Epithelial cell of esophagus (primary cell): Measurements from ENCODE around the gene MUL1.
A peak's percentile ranks its signal among the peaks of the same experiment; 100 is the strongest.

Experiments
- DNase-seq: peaks from one replicate; pipeline ENCODE4 v3.0.0; 2010; ENCODE audit warnings: low read depth
- H3K4me3 ChIP-seq: 2 replicates; pipeline ENCODE4 v1.5.1; 2011; ENCODE audit warnings: mild to moderate bottlenecking, low read length, control low read depth
- CTCF ChIP-seq: IDR thresholded peaks from 2 replicates; pipeline ENCODE4 v1.5.1; 2011; ENCODE audit warnings: low read depth, mild to moderate bottlenecking, low read length, control low read depth, inconsistent platforms; ENCODE audit not compliant: insufficient read depth; ENCODE audit errors: missing control alignments

The MUL1 gene

GRCh38 chr1:20508411-20508771 is 440 bp upstream of the MUL1 start:
- TF ChIP-seq CTCF, result no peak
- DNase-seq, result no peak
- peak overlapping the region; percentile 95 for H3K4me3 ChIP-seq

GRCh38 chr1:20507248-20507563 is 745 bp downstream of the MUL1 start:
- no peak for TF ChIP-seq CTCF
- DNase-seq, result no peak
- peak overlapping the region; percentile 95 for H3K4me3 ChIP-seq

GRCh38 chr1:20505488-20505887 is 2.5 kb downstream of the MUL1 start:
- no peak for TF ChIP-seq CTCF

GRCh38 chr1:20500716-20501115 is 7.2 kb downstream of the MUL1 start:
- no peak overlapping the region for H3K4me3 ChIP-seq
- no peak for TF ChIP-seq CTCF
- DNase-seq, result no peak

More at GRCh38 chr1:20505488-20505887, 2.5 kb downstream of the MUL1 start:
- DNase-seq, result no peak
- H3K4me3 ChIP-seq, result no peak overlapping the region

GRCh38 chr1:20499718-20500117 is 8.2 kb downstream of the MUL1 start:
- no peak for DNase-seq

GRCh38 chr1:20499105-20499504 is 8.8 kb downstream of the MUL1 start:
- DNase-seq, result no peak
- no peak overlapping the region for H3K4me3 ChIP-seq
- no peak for TF ChIP-seq CTCF

More at GRCh38 chr1:20499718-20500117, 8.2 kb downstream of the MUL1 start:
- TF ChIP-seq CTCF, result no peak
- no peak overlapping the region for H3K4me3 ChIP-seq

- TF ChIP-seq CTCF, result no peak
- no peak for DNase-seq
Measured at GRCh38 chr1:20498116-20498515, 9.8 kb downstream of the MUL1 start.

More at GRCh38 chr1:20498116-20498515, 9.8 kb downstream of the MUL1 start:
- no peak overlapping the region for H3K4me3 ChIP-seq
